Cardiac fibroblast (primary cell): ENCODE data around the gene HMCN1.

ENCODE experiments used
- DNase-seq, 2 donors: peaks; one replicate each; pipeline versions ENCODE4 v3.0.0 to v3.0.0-alpha.2; 2010; ENCODE audit warnings: low read depth in 2 of 2
- H3K4me3 ChIP-seq, 2 donors: replicated peaks in 1 of 2; 1 replicate in 1 of 2; 2 replicates in 1 of 2; pipeline ENCODE4 v1.5.1; 2011; ENCODE audit warnings: low read depth in 2 of 2, low read length in 2 of 2, mild to moderate bottlenecking in 2 of 2, moderate library complexity in 1 of 2
- TF ChIP-seq, protein P1 (sequence below): IDR thresholded peaks from one replicate; pipeline ENCODE4 v1.5.1; 2011; ENCODE audit warnings: low read depth, mild to moderate bottlenecking, low read length, inconsistent platforms

HMCN1 gene

DNA sequence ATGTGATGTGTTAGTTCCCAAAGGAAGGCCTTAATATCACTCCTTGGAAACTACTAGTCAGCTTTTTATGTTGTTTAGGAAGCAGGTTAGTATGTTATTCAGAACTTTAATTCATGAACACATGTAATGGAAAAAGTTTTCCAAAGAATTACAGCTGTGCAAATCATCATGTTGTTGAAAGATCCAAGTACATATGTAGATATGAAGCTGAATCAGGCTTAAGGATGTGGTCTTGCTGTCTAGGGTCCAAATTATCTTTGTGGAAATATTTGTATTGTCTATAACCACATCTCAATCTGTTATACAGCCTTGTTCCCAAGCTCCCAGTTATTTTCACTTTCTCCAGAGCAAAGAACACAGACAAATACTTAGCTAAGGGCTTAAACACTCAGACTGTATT is 409.3 kb downstream of the HMCN1 start:
- DNase-seq, result peak; percentile 2 to 34
- TF ChIP-seq, protein P1, sequence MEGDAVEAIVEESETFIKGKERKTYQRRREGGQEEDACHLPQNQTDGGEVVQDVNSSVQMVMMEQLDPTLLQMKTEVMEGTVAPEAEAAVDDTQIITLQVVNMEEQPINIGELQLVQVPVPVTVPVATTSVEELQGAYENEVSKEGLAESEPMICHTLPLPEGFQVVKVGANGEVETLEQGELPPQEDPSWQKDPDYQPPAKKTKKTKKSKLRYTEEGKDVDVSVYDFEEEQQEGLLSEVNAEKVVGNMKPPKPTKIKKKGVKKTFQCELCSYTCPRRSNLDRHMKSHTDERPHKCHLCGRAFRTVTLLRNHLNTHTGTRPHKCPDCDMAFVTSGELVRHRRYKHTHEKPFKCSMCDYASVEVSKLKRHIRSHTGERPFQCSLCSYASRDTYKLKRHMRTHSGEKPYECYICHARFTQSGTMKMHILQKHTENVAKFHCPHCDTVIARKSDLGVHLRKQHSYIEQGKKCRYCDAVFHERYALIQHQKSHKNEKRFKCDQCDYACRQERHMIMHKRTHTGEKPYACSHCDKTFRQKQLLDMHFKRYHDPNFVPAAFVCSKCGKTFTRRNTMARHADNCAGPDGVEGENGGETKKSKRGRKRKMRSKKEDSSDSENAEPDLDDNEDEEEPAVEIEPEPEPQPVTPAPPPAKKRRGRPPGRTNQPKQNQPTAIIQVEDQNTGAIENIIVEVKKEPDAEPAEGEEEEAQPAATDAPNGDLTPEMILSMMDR, result no peak

DNA sequence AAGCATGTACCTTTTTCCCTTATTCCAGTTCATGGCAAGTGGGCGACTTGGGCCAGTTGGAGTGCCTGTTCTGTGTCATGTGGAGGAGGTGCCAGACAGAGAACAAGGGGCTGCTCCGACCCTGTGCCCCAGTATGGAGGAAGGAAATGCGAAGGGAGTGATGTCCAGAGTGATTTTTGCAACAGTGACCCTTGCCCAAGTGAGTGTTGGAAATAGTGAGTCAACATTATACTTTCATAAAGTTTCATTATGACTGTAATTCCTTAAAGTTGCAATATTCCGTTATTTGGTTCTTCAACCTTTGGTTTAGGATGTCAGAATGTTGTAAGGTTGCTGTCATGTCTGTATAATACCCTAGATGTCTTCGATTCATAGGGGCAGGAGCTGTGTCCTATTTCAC is 410.3 kb downstream of the HMCN1 start:
- DNase-seq, result peak; percentile 5 to 28
- TF ChIP-seq, protein P1, result no peak

More for the DNA sequence above, 409.3 kb downstream of the HMCN1 start:
- H3K4me3 ChIP-seq, result no peak overlapping the region

DNA sequence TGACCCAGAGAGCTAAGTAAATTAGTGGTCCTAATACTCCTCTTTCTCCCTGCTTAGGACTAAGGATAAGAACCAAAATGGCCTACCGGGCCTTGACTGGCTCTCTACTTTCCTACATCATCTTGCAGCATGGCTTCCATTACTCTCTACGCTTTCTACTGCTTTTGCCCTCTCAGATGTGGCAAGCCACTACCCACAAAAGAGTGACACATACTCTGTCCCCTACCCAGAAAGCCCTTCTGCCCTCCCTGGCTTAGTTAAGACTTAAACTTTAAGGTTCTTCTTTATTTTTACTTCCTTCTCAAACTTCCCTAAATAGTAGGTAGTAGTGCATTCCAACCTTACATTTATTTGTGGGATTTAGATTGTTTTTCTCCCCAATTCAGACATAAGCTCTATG is 412.8 kb downstream of the HMCN1 start:
- TF ChIP-seq, protein P1, result no peak
- H3K4me3 ChIP-seq, result no peak overlapping the region
- no peak for DNase-seq

More for the DNA sequence above, 410.3 kb downstream of the HMCN1 start:
- H3K4me3 ChIP-seq, result no peak overlapping the region

DNA sequence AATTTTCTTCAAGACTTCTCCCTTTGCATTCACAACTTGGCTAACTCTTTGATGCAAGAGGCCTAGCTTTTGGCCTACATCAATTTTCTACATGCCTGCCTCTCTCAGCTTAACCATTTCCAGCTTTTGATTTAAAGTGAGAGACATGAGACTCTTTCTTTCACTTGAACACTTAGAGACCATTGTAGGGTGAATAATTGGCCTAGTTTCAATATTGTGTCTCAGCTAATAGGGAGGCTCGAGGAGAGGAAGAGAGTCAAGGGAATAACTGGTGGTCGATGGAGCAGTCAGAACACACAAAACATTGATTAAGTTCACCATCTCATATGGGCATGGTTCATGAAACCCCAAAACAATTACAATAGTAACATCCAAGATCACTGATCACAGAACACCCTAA is 415.4 kb downstream of the HMCN1 start:
- no peak for DNase-seq
- no peak overlapping the region for H3K4me3 ChIP-seq
- TF ChIP-seq, protein P1, result no peak

DNA sequence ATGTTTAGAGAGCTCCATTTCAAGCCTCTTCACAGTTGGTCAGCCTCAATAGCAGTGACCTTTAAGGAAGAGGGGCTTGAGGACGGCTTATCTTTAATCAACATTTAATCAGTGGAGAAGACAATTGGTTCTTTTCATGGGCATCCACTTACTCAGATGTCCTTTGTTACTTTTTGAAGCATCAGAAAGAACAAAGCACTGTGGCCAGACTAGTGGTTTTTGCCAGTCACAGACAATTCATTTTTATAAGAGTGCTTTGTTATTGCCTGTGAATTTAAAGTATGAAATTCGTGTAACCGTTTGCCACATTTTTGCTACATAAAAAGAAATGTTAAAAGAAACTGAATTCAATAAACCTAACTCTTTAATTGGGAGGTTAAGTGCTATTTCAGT is 418.0 kb downstream of the HMCN1 start:
- H3K4me3 ChIP-seq, result no peak overlapping the region
- TF ChIP-seq, protein P1, result no peak
- no peak for DNase-seq

DNA sequence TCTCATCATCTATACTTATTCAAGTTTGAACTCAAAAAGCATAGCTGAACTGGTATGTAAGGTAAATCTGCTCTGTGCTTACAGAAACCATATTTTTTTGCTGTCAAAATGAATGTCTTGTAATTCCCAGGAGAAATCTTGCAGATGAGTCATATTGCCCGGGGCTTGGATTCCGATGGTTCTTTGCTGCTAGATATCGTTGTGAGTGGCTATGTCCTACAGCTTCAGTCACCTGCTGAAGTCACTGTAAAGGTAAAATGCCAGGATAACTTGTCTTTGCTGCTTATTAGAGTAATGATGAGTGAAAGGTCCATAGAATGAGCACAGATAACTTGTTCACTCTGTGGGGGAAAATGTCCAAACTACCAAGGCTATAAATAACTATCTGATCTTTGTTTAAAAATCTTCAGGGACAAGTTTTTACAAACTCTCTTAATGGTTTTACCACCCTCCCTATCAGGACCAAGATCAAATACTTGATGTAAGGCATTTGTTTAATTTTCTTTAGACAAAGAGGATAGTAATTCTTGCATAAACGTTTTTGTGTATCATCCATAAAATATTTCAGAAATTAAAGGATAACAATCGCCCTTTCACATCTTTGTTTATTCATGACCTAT is 418.5 kb downstream of the HMCN1 start:
- H3K4me3 ChIP-seq, result no peak overlapping the region
- DNase-seq, result peak; percentile 62 to 80
- TF ChIP-seq, protein P1, result no peak

DNA sequence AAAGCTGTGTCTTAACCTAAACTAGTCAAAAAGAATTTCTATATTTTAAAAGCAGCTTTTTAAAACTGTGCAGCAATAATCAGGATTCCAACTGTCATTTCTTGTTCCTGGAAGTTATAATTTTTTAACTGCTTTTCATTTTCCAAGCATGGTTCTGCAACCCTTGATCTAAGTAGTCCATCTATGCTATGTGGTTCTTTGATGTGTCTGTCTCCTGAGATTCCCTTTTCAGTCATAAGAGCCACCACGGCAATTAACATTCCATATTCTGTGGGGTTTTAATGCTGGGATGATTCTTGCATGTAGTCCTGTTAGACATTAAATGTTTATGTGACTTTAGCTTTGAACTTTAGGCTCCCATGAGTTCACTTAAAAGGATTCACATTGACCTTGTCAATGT is 420.5 kb downstream of the HMCN1 start:
- TF ChIP-seq, protein P1, result no peak
- no peak overlapping the region for H3K4me3 ChIP-seq
- no peak for DNase-seq
